ENCODE results near the gene PPP1R12A. TPM values are rescaled to one million over a fixed set of nuclear protein-coding genes. Genes with fewer than 3 reads are reported as not detected.

The PPP1R12A gene
- total RNA-seq (10 to 100 TPM; 12.7 to 31.7 (median 16.0) TPM), polyA plus RNA-seq (10 to 100 TPM in 1 of 2 donors, 1 to 10 TPM in 1; 6.1 to 11.8 TPM)

DNA sequence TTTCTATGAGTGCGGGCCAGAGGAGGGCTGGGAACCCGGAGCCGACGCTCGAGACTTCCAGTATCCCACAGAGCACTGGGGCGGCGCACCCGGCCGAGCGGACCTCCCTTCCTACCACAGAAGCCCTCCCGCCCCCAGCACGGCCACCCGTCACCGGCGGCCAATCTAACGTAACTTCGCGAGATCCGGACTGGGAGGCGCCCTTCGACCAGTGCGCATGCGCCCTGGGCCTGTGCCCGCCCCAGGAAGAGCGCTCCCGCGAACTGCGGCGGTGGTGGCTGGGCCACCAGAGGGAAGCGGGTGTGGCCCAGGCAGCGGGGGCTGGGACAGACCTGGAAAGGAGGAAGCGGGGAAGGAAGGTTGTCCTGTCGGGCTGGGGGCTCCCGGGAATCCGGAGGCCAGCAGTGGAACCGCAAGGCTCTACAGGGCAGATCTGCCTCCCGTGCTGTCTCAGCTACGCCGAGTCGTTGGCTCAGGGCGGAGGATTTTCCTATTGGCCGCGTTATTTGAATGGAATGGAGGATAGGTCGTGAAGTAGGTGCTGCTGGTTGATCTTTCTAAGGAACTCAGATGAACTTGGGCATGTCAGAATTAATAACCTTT lies at the start of gene PPP1R12A:
TSS of gene PPP1R12A (minus strand) at position 77 of the 603 bp plus-strand sequence. CDS start 166 bp downstream, outside the sequence.
- H3K27ac ChIP-seq = peak within 1 kb of the TSS; percentile 87 to 93 (median 88)
- peaks cover 0 to 22% (median 12%) of the 10 kb centered on the region in 3 donors for H3K4me1 ChIP-seq
- no peaks in the 10 kb centered on the region for H3K9me3 ChIP-seq
- WGBS, 2 donors = 0 to 1% methylated on average over 34 to 44 of the region's 44 CpGs
- H3K36me3 ChIP-seq = no peaks in the 10 kb centered on the region
- ATAC-seq (peak; percentile 94 to 97 (median 96)), DNase-seq (peak; percentile 95 to 99 (median 97)), FAIRE-seq (no peak)
- H3K27me3 ChIP-seq = no peaks in the 10 kb centered on the region
- H3K4me3 ChIP-seq = peak within 1 kb of the TSS; percentile 42 to 89 (median 78)
- intact Hi-C loops (cut with DNase I) = no loop called here
- TF ChIP-seq, protein P1, sequence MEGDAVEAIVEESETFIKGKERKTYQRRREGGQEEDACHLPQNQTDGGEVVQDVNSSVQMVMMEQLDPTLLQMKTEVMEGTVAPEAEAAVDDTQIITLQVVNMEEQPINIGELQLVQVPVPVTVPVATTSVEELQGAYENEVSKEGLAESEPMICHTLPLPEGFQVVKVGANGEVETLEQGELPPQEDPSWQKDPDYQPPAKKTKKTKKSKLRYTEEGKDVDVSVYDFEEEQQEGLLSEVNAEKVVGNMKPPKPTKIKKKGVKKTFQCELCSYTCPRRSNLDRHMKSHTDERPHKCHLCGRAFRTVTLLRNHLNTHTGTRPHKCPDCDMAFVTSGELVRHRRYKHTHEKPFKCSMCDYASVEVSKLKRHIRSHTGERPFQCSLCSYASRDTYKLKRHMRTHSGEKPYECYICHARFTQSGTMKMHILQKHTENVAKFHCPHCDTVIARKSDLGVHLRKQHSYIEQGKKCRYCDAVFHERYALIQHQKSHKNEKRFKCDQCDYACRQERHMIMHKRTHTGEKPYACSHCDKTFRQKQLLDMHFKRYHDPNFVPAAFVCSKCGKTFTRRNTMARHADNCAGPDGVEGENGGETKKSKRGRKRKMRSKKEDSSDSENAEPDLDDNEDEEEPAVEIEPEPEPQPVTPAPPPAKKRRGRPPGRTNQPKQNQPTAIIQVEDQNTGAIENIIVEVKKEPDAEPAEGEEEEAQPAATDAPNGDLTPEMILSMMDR (IDR thresholded peaks at IDR 0.05) = no peak

DNA sequence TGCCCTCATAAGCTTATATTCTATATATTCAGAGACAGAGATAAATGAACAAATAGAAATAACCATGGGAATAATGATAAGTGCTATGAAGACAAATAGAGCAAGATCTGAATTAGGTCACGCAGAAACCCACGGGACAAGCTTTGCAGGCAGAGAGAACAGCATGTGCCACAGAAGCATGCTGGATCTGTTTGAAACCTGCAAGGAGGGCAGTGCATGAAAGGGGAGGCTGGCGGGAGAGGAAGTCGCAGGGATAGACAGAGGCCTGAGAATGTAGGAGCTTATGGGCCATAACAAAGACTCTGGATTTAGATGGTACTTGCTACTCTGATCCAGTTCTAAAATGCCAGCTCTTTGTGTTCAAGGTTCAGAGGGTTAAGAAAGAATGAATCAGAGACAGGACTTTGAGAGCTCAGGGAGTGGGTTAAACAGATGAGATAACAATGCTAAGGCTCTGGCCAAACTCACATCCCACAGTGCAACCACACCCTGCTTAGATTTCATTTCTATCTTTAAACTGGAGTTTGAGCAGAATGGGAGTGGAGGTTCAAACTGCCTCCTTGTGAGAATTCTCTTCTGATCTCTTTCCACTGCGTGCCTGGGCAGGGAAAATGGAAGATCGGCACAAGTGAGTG lies 49.2 kb upstream of the PPP1R12A start:
- Histone ChIP-seq H3K27ac (no peak overlapping the region), H3K9me3 (no peaks in the 10 kb centered on the region), H3K27me3 (no peaks in the 10 kb centered on the region), H3K4me3 (no peak overlapping the region), H3K4me1 (no peaks in the 10 kb centered on the region), H3K36me3 (no peaks in the 10 kb centered on the region)
- no peak for FAIRE-seq
- peak in 1 of 4 donors; percentile 12 for ATAC-seq
- TF ChIP-seq, protein P1 (IDR thresholded peaks at IDR 0.05) = no peak
- intact Hi-C loops (cut with DNase I) = no loop called here
- WGBS, 2 donors = 74 to 76% methylated on average over 6 of the region's 6 CpGs
- no peak for DNase-seq

DNA sequence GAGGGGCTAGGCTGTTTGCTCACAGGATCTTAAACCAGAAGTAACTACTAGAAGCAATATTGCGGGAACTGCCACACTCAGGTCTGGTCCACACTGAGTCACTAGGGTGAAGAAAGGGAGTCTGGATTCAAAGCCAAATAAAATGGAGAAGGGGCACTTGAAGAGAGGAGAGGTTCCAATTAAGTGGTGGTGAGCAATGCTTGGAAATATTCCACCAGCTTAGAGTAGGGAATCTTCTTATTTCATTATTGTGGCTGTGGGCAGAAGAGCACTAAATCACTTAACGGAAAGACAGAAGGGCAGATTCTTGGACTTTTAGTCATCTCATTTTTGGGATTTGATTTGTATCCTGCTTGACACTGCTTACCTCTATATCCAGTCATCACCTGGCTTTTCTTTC lies 48.6 kb upstream of the PPP1R12A start:
- TF ChIP-seq, protein P1 (IDR thresholded peaks at IDR 0.05) = no peak
- Histone ChIP-seq H3K4me3 (no peak overlapping the region), H3K9me3 (no peaks in the 10 kb centered on the region), H3K27me3 (no peaks in the 10 kb centered on the region), H3K36me3 (no peaks in the 10 kb centered on the region), H3K27ac (no peak overlapping the region), H3K4me1 (no peaks in the 10 kb centered on the region)
- FAIRE-seq (no peak), DNase-seq (no peak), ATAC-seq (no peak)
- 92 to 93% methylated on average over 2 of the region's 2 CpGs for WGBS, 2 donors
- intact Hi-C loops (cut with DNase I) = no loop called here

DNA sequence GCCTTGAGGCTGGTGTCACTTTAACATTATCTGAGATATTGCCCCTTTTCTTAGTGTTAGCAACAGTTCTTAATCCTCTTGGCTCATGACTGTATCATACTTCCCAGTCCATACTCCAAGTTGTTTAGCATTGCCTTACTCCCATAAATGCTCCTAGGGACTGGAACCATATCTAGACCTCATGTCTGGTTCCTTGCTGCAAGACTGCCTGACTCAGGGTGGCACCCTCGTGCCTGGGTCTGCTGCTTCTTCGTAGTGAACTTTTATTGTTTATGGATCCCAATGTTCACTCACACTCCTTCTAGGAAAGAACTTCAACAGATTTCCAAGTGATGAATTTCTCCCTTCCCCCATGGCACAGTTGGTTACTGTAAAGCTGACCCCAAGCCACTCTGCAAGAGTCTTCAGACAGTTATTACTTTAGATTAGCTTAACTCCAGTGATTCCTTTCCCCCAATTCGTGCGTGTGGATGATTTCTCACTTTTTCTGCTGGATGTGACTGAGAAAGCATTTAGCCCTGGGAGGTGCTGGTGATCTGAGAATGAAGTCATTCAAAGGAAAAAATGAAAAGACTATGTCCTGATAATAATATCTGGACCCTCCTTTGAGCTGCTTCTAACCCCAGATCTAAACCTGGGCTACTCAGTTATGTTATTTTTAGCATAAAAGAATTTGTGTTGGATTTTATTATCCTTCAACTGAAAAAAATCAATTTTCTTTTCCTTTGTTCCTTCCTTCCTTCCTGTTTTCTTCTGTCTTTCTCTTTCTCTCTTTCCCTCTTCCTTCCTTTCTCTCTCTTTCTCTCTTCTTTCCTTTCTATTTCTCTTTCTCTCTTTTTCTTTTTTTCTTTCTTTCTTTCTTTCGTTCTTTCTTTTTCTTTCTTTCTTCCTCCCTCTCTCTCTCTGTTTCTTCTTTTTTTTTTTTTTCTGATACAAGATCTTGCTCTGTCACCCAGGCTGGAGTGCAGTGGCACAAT lies 47.5 kb upstream of the PPP1R12A start:
- no peak for ATAC-seq

More for the DNA sequence above, 47.5 kb upstream of the PPP1R12A start:
- H3K4me3 ChIP-seq = no peak overlapping the region
- no peaks in the 10 kb centered on the region for H3K36me3 ChIP-seq
- no peak for FAIRE-seq
- WGBS, 2 donors = 53 to 57% methylated on average over 5 of the region's 5 CpGs
- DNase-seq = no peak
- no peaks in the 10 kb centered on the region for H3K27me3 ChIP-seq
- H3K9me3 ChIP-seq = no peaks in the 10 kb centered on the region
- intact Hi-C loops (cut with DNase I) = no loop called here
- TF ChIP-seq, protein P1 (IDR thresholded peaks at IDR 0.05) = no peak
- no peaks in the 10 kb centered on the region for H3K4me1 ChIP-seq
- no peak overlapping the region for H3K27ac ChIP-seq
